IMR-90 (cell line): ENCODE results near the gene TINCR.

Experiments used
- CEBPB ChIP-seq: IDR thresholded peaks from 2 replicates; pipeline ENCODE4 v1.6.1; 2012; ENCODE audit warnings: low read depth, low read length, improper control_type of control experiment
- CHD1 ChIP-seq: IDR thresholded peaks from 2 replicates; pipeline ENCODE4 v1.6.1; 2012; ENCODE audit warnings: low read depth, low read length, improper control_type of control experiment
- FOS ChIP-seq: fragments of 150-350 bp; IDR thresholded peaks from 2 replicates; pipeline ENCODE4 v1.6.1; 2016; ENCODE audit warnings: low read depth, low read length
- MAFK ChIP-seq: IDR thresholded peaks from 2 replicates; pipeline ENCODE4 v1.6.1; 2012; ENCODE audit warnings: low read depth, low read length, improper control_type of control experiment
- MAZ ChIP-seq: IDR thresholded peaks from 2 replicates; pipeline ENCODE4 v1.6.1; 2012; ENCODE audit warnings: low read depth, mild to moderate bottlenecking, low read length, improper control_type of control experiment, moderate library complexity, borderline replicate concordance
- MXI1 ChIP-seq: IDR thresholded peaks from 2 replicates; pipeline ENCODE4 v1.6.1; 2012; ENCODE audit warnings: low read depth, mild to moderate bottlenecking, low read length, moderate library complexity, borderline replicate concordance
- POLR2A ChIP-seq: IDR thresholded peaks from 2 replicates; pipeline ENCODE4 v1.6.1; 2012; ENCODE audit warnings: mild to moderate bottlenecking, low read depth, low read length
- RAD21 ChIP-seq: IDR thresholded peaks from 2 replicates; pipeline ENCODE4 v1.6.1; 2012; ENCODE audit warnings: low read length, improper control_type of control experiment
- RCOR1 ChIP-seq: IDR thresholded peaks from 2 replicates; pipeline ENCODE4 v1.6.1; 2012; ENCODE audit warnings: mild to moderate bottlenecking, low read length, improper control_type of control experiment; ENCODE audit not compliant: insufficient replicate concordance
- RFX5 ChIP-seq: IDR thresholded peaks from 2 replicates; pipeline ENCODE4 v1.8.0; 2012; ENCODE audit warnings: low read depth, mild to moderate bottlenecking, low read length, moderate library complexity
- SMC3 ChIP-seq: fragments of 150-350 bp; IDR thresholded peaks from 2 replicates; pipeline ENCODE4 v1.6.1; 2016; ENCODE audit warnings: low read depth, mild to moderate bottlenecking, antibody characterized with exemption, low read length, moderate library complexity
- TF ChIP-seq, protein P1 (sequence below): conservative IDR thresholded peaks from 2 replicates; pipeline ENCODE4 v1.5.1; 2012; ENCODE audit warnings: mild to moderate bottlenecking, low read depth, low read length, improper control_type of control experiment
- TF ChIP-seq, protein P2 (sequence below): fragments of 150-350 bp; IDR thresholded peaks from 2 replicates; pipeline ENCODE4 v1.6.1; 2016; ENCODE audit warnings: low read depth, mild to moderate bottlenecking, low read length, moderate library complexity, borderline replicate concordance
- TF ChIP-seq, protein P3 (sequence below): fragments of 150-350 bp; IDR thresholded peaks from 2 replicates; pipeline ENCODE4 v1.6.1; 2017; ENCODE audit warnings: mild to moderate bottlenecking, antibody characterized with exemption, low read length, low read depth

DNA sequence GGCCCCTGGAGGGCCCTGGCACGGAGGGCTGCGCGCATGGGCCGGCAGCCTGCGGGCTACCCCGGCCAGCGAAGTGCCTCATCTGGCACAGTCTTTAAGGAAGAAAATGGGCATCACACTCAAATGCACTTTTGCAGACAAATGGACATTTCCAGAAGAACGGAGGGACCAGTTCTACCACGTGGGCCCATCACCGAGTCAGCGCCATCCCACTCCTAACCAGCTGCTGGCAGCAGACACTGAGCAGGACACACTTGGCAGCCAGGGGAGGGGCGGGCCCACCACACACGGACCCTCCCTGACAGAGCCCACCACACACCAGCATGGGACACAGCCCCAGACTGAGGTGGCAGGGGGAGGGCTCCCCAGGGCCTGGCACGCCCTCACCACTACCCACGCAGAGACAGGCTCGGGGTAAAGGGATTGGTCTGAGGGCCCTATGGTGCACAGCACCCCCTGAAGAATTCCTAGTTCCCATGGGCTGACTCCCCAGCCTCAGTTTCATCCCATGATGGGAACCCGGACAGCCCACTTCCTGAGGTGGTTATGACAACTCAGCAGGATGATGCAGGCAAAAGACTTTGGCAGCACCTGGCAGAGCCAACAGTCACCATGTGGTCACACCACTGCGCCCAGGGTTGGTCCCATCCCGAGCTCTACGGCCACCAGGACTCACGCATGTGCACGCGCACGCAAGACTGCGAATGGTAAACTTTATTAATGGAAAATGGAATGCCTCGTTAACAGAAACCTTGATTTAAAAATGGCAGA, 18.7 kb upstream of the TINCR start:
- TF ChIP-seq, protein P1, sequence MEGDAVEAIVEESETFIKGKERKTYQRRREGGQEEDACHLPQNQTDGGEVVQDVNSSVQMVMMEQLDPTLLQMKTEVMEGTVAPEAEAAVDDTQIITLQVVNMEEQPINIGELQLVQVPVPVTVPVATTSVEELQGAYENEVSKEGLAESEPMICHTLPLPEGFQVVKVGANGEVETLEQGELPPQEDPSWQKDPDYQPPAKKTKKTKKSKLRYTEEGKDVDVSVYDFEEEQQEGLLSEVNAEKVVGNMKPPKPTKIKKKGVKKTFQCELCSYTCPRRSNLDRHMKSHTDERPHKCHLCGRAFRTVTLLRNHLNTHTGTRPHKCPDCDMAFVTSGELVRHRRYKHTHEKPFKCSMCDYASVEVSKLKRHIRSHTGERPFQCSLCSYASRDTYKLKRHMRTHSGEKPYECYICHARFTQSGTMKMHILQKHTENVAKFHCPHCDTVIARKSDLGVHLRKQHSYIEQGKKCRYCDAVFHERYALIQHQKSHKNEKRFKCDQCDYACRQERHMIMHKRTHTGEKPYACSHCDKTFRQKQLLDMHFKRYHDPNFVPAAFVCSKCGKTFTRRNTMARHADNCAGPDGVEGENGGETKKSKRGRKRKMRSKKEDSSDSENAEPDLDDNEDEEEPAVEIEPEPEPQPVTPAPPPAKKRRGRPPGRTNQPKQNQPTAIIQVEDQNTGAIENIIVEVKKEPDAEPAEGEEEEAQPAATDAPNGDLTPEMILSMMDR, result no peak
- TF ChIP-seq MAFK (no peak), MXI1 (no peak), POLR2A (no peak), SMC3 (no peak), RFX5 (no peak), MAZ (no peak), CEBPB (no peak), RAD21 (no peak), CHD1 (no peak), FOS (no peak), RCOR1 (no peak)
- TF ChIP-seq, protein P2, sequence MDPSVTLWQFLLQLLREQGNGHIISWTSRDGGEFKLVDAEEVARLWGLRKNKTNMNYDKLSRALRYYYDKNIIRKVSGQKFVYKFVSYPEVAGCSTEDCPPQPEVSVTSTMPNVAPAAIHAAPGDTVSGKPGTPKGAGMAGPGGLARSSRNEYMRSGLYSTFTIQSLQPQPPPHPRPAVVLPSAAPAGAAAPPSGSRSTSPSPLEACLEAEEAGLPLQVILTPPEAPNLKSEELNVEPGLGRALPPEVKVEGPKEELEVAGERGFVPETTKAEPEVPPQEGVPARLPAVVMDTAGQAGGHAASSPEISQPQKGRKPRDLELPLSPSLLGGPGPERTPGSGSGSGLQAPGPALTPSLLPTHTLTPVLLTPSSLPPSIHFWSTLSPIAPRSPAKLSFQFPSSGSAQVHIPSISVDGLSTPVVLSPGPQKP, result no peak
- TF ChIP-seq, protein P3, sequence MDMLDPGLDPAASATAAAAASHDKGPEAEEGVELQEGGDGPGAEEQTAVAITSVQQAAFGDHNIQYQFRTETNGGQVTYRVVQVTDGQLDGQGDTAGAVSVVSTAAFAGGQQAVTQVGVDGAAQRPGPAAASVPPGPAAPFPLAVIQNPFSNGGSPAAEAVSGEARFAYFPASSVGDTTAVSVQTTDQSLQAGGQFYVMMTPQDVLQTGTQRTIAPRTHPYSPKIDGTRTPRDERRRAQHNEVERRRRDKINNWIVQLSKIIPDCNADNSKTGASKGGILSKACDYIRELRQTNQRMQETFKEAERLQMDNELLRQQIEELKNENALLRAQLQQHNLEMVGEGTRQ, result no peak
